ENCODE measurements around the gene EMILIN2. TPM values are rescaled to one million over a fixed set of nuclear protein-coding genes. Genes with fewer than 3 reads are reported as not detected.
A peak's percentile ranks its signal among the peaks of the same experiment; 100 is the strongest.
"Not testable (repeated sequence)": the region's sequence is repeated elsewhere in the genome, so short reads cannot be mapped to it uniquely, and the experiment has no call there.

EMILIN2 gene
- total RNA-seq, 4 donors from 2014 or later = 17.9 to 29.9 (median 22.2) TPM

- H3K36me3 ChIP-seq = no peaks in the 10 kb centered on the region
- no peaks in the 10 kb centered on the region for H3K27me3 ChIP-seq
- H3K4me1 ChIP-seq = peaks cover 10 to 18% of the 10 kb centered on the region in 2 donors
- no peak overlapping the region for H3K4me3 ChIP-seq (replicated peaks in 1 of 3)
- H3K27ac ChIP-seq = no peak overlapping the region
- TF ChIP-seq, protein P1, sequence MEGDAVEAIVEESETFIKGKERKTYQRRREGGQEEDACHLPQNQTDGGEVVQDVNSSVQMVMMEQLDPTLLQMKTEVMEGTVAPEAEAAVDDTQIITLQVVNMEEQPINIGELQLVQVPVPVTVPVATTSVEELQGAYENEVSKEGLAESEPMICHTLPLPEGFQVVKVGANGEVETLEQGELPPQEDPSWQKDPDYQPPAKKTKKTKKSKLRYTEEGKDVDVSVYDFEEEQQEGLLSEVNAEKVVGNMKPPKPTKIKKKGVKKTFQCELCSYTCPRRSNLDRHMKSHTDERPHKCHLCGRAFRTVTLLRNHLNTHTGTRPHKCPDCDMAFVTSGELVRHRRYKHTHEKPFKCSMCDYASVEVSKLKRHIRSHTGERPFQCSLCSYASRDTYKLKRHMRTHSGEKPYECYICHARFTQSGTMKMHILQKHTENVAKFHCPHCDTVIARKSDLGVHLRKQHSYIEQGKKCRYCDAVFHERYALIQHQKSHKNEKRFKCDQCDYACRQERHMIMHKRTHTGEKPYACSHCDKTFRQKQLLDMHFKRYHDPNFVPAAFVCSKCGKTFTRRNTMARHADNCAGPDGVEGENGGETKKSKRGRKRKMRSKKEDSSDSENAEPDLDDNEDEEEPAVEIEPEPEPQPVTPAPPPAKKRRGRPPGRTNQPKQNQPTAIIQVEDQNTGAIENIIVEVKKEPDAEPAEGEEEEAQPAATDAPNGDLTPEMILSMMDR (IDR thresholded peaks at IDR 0.05) = no peak
- TF ChIP-seq POLR2A (IDR thresholded peaks at IDR 0.05) = no peak
- no peak for DNase-seq
- WGBS, 2 donors = 92 to 94% methylated on average over 22 of the region's 22 CpGs
- H3K9me3 ChIP-seq = no peaks in the 10 kb centered on the region
- intact Hi-C loops (cut with DNase I) = no loop called here
These were observed 8.9 kb downstream of the EMILIN2 start for GRCh38 chr18:2855560-2856350.

GRCh38 chr18:2856547-2857170 is 9.9 kb downstream of the EMILIN2 start:
- no peak for TF ChIP-seq POLR2A (IDR thresholded peaks at IDR 0.05)
- TF ChIP-seq, protein P1 (IDR thresholded peaks at IDR 0.05) = no peak
- peaks cover 10 to 18% of the 10 kb centered on the region in 2 donors for H3K4me1 ChIP-seq
- no peak overlapping the region for H3K4me3 ChIP-seq (replicated peaks in 1 of 3)
- H3K36me3 ChIP-seq = no peaks in the 10 kb centered on the region
- peak overlapping the region in 2 of 3 donors; percentile 28 to 36 for H3K27ac ChIP-seq
- WGBS, 2 donors = 34 to 36% methylated on average over 11 of the region's 11 CpGs
- DNase-seq = no peak
- no peaks in the 10 kb centered on the region for H3K9me3 ChIP-seq
- intact Hi-C loops (cut with DNase I) = no loop called here
- H3K27me3 ChIP-seq = no peaks in the 10 kb centered on the region

DNA sequence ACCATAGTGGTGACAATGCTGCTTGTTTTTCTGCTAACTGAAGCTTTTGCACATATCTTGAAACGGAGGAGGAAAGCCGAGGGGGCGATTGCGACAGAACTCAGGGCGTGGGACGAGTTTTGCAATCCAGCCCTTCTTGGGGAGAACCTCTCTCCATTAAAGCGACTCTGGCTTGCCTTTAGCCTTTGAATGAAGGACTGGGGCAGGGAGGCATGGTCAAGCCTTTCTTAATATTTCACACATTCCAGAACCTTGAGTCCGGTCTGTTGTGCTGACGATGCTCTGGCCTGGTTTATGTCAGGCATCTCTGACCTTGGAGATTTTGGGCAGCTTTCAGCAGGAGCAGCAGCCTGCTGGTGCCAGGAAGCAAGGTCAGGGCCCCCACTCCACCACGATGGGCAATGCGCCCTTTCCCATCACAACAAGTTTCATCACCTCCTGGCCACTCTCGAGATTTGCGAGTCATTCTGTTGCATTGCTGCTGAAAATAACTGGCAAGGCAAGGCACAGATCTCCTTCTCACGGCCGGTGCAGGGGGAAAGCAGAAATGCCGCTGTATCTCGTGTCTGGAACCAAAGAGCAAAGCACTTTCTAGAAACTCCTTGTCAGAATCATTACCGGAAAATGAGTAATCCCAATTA is 10.8 kb downstream of the EMILIN2 start:
- 55 to 66% methylated on average over 18 of the region's 18 CpGs for WGBS, 2 donors
- intact Hi-C loops (cut with DNase I) = no loop called here
- TF ChIP-seq POLR2A (IDR thresholded peaks at IDR 0.05) = no peak
- TF ChIP-seq, protein P1 (IDR thresholded peaks at IDR 0.05) = no peak

DNA sequence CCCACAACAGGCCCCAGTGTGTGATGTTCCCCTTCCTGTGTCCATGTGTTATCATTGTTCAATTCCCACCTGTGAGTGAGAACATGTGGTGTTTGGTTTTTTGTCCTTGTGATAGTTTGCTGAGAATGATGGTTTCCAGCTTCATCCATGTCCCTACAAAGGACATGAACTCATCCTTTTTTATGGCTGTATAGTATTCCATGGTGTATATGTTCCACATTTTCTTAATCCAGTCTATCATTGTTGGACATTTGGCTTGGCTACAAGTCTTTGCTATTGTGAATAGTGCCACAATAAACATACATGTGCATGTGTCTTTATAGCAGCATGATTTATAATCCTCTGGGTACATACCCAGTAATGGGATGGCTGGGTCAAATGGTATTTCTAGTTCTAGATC is 13.6 kb downstream of the EMILIN2 start:
- DNase-seq; H3K4me3 ChIP-seq (replicated peaks in 1 of 3); intact Hi-C loops (cut with DNase I); H3K9me3 ChIP-seq; H3K27me3 ChIP-seq; H3K27ac ChIP-seq; H3K36me3 ChIP-seq: not testable (repeated sequence)
- H3K4me1 ChIP-seq = peaks cover 10 to 18% of the 10 kb centered on the region in 2 donors

More for the DNA sequence above, 10.8 kb downstream of the EMILIN2 start:
- Histone ChIP-seq H3K36me3 (no peaks in the 10 kb centered on the region), H3K4me1 (peaks cover 10 to 18% of the 10 kb centered on the region in 2 donors), H3K4me3 (replicated peaks in 1 of 3) (no peak overlapping the region), H3K27ac (peak overlapping the region in 2 of 3 donors; percentile 36 to 46), H3K27me3 (no peaks in the 10 kb centered on the region), H3K9me3 (no peaks in the 10 kb centered on the region)
- peak; percentile 35 to 46 for DNase-seq

DNA sequence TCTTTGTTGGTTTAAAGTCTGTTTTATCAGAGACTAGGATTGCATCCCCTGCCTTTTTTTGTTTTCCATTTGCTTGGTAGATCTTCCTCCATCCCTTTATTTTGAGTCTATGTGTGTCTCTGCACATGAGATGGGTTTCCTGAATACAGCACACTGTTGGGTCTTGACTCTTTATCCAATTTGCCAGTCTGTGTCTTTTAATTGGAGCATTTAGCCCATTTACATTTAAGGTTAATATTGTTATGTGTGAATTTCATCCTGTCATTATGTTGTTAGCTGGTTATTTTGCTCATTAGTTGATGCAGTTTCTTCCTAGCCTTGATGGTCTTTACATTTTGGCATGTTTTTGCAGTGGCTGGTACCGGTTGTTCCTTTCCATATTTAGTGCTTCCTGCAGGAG is 17.2 kb downstream of the EMILIN2 start:
- H3K4me1 ChIP-seq; H3K9me3 ChIP-seq; H3K36me3 ChIP-seq; intact Hi-C loops (cut with DNase I); DNase-seq; H3K4me3 ChIP-seq (replicated peaks in 1 of 3); H3K27ac ChIP-seq; H3K27me3 ChIP-seq: not testable (repeated sequence)
- WGBS, 2 donors = 67 to 83% methylated on average over 1 of the region's 1 CpG

- intact Hi-C loops (cut with DNase I); H3K27me3 ChIP-seq; DNase-seq; H3K9me3 ChIP-seq; H3K27ac ChIP-seq; H3K4me3 ChIP-seq (replicated peaks in 1 of 3); H3K36me3 ChIP-seq; H3K4me1 ChIP-seq: not testable (repeated sequence)
- 36 to 64% methylated on average over 2 of the region's 2 CpGs for WGBS, 2 donors
These were observed 19.7 kb downstream of the EMILIN2 start for GRCh38 chr18:2866465-2866864.

Data from thyroid gland (tissue), 4 donors.